ENCODE data around the gene CLN6. TPM values are rescaled to one million over a fixed set of nuclear protein-coding genes. Genes with fewer than 3 reads are reported as not detected.
"Not testable (repeated sequence)": the region's sequence is repeated elsewhere in the genome, so short reads cannot be mapped to it uniquely, and the experiment has no call there.

Gene CLN6
- total RNA-seq, 1 experiment from 2014 or later: 22.7 TPM

- DNase-seq (ENCODE audit: low read depth): peak; percentile 85
Measured at GRCh38 chr15:68256675-68257450, 27.3 kb upstream of the CLN6 start.

DNA sequence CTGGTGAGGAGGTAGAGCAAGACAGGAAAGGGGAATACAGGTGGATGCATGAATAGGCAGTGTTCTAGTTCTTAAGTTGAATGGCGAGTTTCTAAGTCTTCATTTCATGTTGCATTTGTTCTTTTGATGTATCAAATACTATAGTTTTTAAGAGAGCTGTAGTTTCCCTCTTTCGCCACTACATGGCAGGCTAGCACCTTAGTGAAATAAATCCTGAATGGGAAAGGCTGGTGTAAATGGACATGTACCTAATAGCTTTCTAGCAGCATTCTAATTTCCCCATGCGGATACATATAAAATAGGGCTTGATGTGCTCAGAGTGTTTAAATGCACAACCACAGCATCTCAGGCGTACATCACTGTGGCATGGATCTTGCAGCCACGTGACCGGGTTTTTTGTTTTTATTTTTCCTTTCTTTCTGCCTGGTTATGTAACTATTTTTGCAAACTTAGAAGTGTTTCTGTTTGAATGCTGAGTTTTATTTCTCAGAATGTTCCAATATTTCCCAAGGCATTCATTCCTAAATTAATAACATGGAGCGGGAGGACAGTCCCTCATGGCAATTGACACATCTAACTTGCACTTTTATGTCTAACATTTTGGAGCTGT lies 23.5 kb upstream of the CLN6 start:
- DNase-seq (ENCODE audit: low read depth): peak; percentile 82

- no peak for DNase-seq (ENCODE audit: low read depth)
Measured at GRCh38 chr15:68249058-68249713, 19.7 kb upstream of the CLN6 start.

DNA sequence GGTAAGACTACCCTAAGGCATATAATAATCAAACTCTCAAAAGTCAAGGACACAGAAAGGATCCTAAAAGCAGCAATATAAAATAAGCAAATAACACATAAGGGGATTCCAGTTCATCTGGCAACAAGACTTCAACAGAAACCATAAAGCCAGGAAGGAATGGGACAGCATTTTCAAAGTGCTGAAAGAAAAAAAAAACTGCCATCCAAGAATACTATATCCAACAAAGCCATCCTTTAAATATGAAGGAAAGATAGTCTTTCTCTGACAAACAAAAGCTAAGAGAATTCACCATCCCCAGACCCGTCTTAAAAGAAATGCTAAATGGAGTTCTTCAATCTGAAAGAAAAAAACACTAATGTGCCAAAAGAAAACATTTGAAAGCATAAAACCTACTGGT lies 14.7 kb upstream of the CLN6 start:
- no peak for DNase-seq (ENCODE audit: low read depth)

GRCh38 chr15:68241088-68241935 lies 11.8 kb upstream of the CLN6 start:
- no peak for DNase-seq (ENCODE audit: low read depth)

DNA sequence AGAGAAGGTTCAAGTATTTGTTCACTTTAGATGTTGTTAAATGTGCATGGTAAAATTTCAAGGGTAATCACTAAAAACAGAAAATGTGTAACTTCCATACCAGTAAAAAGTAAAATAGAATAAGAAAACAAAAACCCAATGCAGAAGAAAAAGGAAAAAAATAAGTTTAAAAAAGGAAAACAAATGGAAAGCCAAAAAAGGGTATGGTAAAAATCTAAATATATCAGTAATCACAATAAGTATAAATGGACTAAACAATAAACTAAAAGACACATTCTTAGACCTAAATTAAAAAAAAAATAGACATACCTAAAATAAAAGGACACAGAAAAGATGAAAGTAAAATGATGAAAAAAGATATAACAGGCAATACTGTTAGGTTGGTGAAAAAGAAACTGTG lies 9.5 kb upstream of the CLN6 start:
- no peak for DNase-seq (ENCODE audit: low read depth)

GRCh38 chr15:68235022-68235421 lies 5.5 kb upstream of the CLN6 start:
- DNase-seq (ENCODE audit: low read depth): no peak

DNA sequence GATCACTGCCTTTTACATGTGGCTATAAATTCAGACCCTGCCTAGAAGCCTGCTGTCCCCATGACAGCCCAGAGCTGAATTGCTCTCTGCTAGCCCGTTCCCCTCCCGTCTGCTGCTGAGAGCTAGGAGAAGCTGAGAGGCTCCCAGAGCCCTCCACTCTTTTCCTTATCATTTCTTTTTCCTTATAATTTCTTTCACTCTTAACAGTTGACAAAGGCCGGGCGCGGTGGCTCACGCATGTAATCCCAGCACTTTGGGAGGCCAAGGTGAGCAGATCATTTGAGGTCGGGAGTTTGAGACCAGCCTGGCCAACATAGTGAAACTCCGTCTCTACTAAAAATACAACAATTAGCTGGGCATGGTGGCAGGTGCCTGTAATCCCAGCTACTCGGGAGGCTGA lies 5.0 kb upstream of the CLN6 start:
- DNase-seq (ENCODE audit: low read depth): not testable (repeated sequence)

GRCh38 chr15:68234060-68234459 lies 4.5 kb upstream of the CLN6 start:
- no peak for DNase-seq (ENCODE audit: low read depth)

DNA sequence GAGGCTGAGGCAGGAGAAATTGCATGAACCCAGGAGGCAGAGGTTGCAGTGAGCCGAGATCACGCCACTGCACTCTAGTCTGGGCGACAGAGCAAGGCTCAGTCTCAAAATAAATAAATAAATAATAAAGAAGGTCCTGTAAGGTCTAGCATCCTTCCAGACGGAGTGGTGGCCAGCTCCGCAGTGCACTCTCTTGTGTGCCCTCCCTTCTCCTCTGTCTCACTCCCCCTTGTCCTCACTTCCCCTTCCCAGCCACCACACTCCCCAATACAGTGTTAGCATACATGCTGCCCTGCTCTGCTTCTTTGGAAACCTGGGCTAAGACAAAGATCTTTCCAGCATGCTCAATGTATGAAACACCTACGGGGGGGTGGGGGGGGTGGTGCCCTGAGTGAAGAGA lies 3.4 kb upstream of the CLN6 start:
- DNase-seq (ENCODE audit: low read depth): no peak

DNA sequence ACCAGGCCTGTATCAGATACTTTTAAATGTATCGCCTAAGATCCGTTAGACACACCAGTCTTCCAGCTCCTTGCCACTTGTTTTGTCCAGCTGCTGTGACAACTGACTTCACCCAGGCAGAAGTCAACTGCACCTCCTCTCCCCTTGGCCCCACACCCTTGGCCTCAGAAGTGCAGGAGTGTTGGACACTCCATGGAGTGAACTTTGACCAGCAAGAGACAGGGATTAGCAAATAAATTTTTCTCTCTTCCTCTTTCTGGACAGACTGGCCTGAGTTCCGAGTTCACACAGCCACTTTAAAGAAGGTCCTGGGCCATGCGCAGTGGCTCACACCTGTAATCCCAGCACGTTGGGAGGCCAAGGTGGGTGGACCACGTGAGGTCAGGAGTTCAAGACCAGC lies 2.9 kb upstream of the CLN6 start:
- no peak for DNase-seq (ENCODE audit: low read depth)

GRCh38 chr15:68231102-68231818 lies 1.7 kb upstream of the CLN6 start:
- DNase-seq (ENCODE audit: low read depth): no peak

DNA sequence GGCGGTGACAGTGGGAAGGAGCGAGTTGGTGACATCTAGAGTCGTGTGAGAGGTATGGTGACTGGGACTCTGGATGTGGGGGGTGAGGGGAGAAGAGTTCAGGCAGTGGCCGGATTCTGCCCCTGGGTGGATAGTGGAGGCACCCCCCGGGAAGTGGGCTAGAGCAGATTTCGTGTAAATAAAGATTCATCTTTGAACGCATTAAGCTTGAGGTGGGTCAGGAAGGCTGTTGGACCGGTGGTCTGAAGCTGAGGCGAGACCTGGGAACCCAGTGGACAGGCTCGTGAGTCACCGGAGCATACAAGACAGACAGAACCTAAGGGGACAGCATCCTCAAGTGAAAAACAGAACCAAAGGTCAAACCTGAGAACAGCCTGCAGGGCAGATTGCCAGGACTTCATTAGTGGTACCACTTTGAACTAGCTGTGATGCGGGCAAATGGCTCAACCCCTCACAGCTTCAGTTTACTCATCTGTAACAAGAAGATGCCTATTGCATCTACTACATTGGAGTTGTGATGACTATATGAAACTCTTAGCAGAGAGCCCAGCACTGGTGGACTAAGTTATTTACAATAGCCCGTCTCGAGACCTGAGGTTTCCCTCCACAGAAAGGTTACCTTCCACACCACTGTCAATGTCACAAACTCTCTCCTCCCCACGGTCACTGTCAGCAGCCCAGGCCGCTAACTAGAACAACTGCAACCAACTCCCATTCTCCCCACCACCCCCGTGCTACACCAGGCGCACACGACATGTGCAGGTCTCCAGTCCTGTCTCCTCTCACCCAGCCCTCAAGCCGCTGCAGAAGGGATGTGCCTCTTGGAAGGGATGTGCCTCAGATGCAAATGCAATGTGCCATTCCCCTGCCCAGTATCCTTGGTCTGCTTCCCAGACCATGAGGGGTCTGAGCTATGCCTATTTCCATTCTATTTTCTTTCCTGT lies 901 bp upstream of the CLN6 start:
- DNase-seq (ENCODE audit: low read depth): peak; percentile 31

- DNase-seq (ENCODE audit: low read depth): no peak
Measured at GRCh38 chr15:68228971-68229385, 550 bp downstream of the CLN6 start.

DNA sequence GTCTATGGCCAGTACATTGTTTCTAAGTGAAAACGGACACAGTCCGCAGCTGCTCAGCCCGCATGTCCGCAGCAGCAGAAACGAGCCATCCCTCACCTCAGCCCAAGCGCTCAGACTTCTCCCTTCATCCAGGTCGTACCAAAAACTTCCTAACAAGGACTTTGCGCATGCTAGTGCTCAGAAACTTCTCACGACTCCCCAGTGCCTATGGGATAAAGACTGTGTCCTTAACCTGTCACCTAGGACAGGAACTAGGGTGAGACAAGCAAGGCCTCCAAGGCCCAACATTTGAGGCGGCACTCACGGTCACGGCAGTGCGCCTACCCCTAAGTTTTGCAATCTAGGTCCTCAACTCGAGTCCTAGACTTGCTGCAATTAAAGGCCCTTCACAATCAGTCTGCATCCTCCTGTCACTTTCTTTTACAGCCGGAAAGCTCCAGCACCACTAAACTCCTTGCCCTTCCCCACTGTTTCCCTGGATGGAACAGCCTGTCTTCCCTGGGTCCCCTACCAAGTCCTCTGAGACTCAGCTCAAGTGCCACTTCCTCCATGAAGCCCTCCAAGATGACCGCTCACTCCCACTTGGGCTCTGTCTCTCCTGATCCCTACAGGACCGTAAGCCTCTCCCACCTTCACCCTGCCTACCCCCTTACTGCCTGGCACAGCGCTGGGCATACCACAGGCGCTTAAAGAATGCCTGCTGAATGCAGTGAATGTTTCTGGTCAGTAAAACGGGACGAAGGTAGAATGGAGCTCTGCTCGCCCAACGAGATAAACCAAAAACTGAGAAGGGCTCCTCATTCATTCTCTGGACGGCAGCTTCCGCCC lies 1.2 kb downstream of the CLN6 start:
- no peak for DNase-seq (ENCODE audit: low read depth)

GRCh38 chr15:68227643-68228142 lies 1.8 kb downstream of the CLN6 start:
- no peak for DNase-seq (ENCODE audit: low read depth)

GRCh38 chr15:68225442-68225841 lies 4.1 kb downstream of the CLN6 start:
- DNase-seq (ENCODE audit: low read depth): not testable (repeated sequence)

DNA sequence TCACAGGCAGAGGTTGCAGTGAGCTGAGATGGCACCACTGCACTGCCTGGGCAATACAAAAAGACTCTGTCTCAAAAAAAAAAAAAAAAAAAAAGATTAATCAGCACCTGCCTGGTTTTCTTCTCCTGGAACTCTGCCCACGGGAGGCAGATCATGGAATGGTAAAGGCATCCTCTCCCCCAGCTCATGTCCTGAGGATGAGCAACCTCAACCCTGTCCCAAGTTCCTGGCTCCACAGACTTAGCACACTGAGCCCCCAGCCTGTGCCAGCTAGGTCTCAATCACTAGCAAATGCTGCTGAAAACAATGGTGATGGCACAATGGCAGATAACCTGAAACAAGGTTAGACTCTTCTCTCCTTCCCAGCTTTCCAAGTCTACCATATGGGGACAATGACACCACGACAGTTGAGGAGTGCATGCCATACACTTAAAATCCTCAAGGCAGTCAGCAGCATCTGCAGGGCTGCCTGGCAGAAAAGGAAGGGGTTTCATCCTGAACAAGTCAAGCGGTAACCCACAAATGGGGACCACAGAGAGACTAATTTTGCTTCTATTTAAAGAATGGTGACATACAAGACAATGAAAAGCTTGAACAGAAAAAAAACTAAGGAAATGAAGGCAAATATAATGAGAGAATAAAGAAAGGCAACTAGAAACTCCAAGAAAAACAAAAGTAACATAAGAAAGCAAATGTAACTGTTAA lies 4.8 kb downstream of the CLN6 start:
- no peak for DNase-seq (ENCODE audit: low read depth)

DNA sequence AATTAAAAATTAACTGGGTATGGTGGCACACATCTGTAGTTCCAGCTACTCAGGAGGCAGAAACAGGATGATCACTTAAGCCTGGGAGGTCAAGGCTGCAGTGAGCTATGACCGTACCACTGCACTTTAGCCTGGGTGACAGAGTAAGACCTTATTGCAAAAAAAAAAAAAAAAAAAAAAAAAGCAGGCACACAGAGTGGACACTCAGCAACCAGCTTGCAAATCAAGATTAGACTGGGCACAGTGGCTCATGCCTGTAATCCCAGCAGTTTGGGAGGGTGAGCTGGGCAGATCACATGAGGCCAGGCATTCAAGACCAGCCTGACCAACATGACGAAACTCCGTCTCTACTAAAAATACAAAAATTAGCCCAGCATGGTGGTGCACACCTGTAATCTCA lies 5.4 kb downstream of the CLN6 start:
- DNase-seq (ENCODE audit: low read depth): no peak
